Erythroblast (primary cell): ENCODE data around the gene ZNF587.

Experiments
- GATA1 ChIP-seq: IDR thresholded peaks from 2 replicates; pipeline ENCODE4 v1.6.1; 2011; ENCODE audit warnings: low read depth, mild to moderate bottlenecking, control low read depth, low read length, moderate library complexity
- POLR2A ChIP-seq: IDR thresholded peaks from 2 replicates; pipeline ENCODE4 v1.6.1; 2011; ENCODE audit warnings: mild to moderate bottlenecking, low read length

GRCh38 chr19:57903618-57904184 is 54.0 kb downstream of the ZNF587 start:
- TF ChIP-seq POLR2A: no peak
- no peak for TF ChIP-seq GATA1
